Activated naive CD8-positive, alpha-beta T cell treated with anti-CD3 and anti-CD28 coated beads, Interleukin-2, amount 10 ng/mL, durations not matched to agents 7 days and 5 days (primary cell): ENCODE measurements around the gene AKAP17A. TPM values are rescaled to one million over a fixed set of nuclear protein-coding genes. Genes with fewer than 3 reads are reported as not detected.

Source experiments
- ATAC-seq: fragments of 150-1000 bp; cut with Tn5 transposase; one replicate; pipeline ENCODE4 v1.10.0; 2021; ENCODE audit warnings: low read depth, moderate library complexity
- POLR2A ChIA-PET: fragments of 350-600 bp; sonication (Branson Sonifier 250); formaldehyde crosslinking; loops from one replicate; lab custom pipeline; 2021; ENCODE audit warnings: antibody characterized with exemption; lab: Charles Lee
- DNase-seq: peaks from one replicate; pipeline ENCODE4 v3.0.0; 2021
- H3K27ac Mint-ChIP-seq: one replicate; pipeline ENCODE4 v1.8.0; 2022; ENCODE audit warnings: mild to moderate bottlenecking, mixed read lengths
- H3K27me3 Mint-ChIP-seq: one replicate; pipeline ENCODE4 v1.8.0; 2022; ENCODE audit warnings: mild to moderate bottlenecking, moderate library complexity, mixed read lengths
- H3K36me3 Mint-ChIP-seq: one replicate; pipeline ENCODE4 v1.8.0; 2021; ENCODE audit warnings: mild to moderate bottlenecking, mixed read lengths
- H3K4me1 Mint-ChIP-seq: one replicate; pipeline ENCODE4 v1.8.0; 2021; ENCODE audit warnings: mixed read lengths
- H3K4me3 Mint-ChIP-seq: one replicate; pipeline ENCODE4 v1.8.0; 2022; ENCODE audit warnings: mild to moderate bottlenecking, moderate library complexity, mixed read lengths
- H3K9me3 Mint-ChIP-seq: one replicate; pipeline ENCODE4 v1.8.0; 2021; ENCODE audit warnings: mixed read lengths
- total RNA-seq, 2 experiments: library from RNA; stranded (reverse); gene quantifications; one replicate each; pipeline ENCODE4 v1.2.3, GENCODE V29; 2021

The AKAP17A gene
- total RNA-seq, 2 experiments from 2014 or later: 87.8 to 88.1 TPM

DNA sequence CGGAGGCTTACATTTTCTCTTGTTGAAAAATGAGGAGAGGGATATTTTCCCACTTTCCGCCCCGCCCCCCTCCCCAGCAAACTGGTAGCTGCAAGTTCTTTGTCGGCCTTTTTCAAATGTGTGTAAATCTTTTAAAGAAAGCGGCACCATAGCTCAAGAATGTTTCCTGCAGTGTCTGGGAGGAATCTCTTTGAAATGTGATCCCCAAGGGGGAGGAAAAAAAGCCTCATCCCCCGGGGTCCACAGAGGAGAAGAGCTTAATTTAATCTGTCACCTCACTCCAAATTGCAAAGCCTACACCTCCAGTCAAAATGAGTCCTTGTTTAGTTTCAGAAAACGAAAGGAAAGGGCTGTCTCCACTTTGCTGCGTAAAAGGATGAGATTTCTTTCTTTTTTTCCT, 58.2 kb downstream of the AKAP17A start:
- ATAC-seq: no peak
- H3K4me3 Mint-ChIP-seq: no peak overlapping the region
- DNase-seq: no peak
- peaks cover 9% of the 10 kb centered on the region for H3K27me3 Mint-ChIP-seq
- POLR2A ChIA-PET: no interaction called here
- H3K4me1 Mint-ChIP-seq: peaks cover 6% of the 10 kb centered on the region
- no peak overlapping the region for H3K27ac Mint-ChIP-seq
- peaks cover 3% of the 10 kb centered on the region for H3K9me3 Mint-ChIP-seq
- peaks cover 3% of the 10 kb centered on the region for H3K36me3 Mint-ChIP-seq

Other genes with a start within 250 kb of the AKAP17A start
- gene SLC25A6, start 199.5 kb upstream of the AKAP17A start, total RNA-seq: 100 to 1,000 TPM; 235 to 241 TPM
- 10 to 100 TPM; 39.4 to 42.2 TPM for gene ASMTL, start 138.7 kb upstream of the AKAP17A start, total RNA-seq
- 10 to 100 TPM; 87.6 to 92.4 TPM for gene P2RY8, start 54.4 kb upstream of the AKAP17A start, total RNA-seq
- not detected for gene ASMT, start 23.5 kb downstream of the AKAP17A start, total RNA-seq